Neural cell (in vitro differentiated cells): Measurements from ENCODE around the gene KRT36. TPM values are rescaled to one million over a fixed set of nuclear protein-coding genes. Genes with fewer than 3 reads are reported as not detected.

Source experiments
- H2AFZ ChIP-seq: fragments of 200-600, 300-800 bp; sonication (generic), shearing (Covaris generic); 2 replicates; pipeline ENCODE4 v1.6.0; 2014; ENCODE audit warnings: low read depth, mild to moderate bottlenecking, antibody characterized with exemption, low read length, moderate library complexity
- H3F3A ChIP-seq: fragments of 200-600 bp; shearing (Covaris generic); 2 replicates; pipeline ENCODE4 v1.6.1; 2016; ENCODE audit warnings: mild to moderate bottlenecking, moderate library complexity, mixed read lengths, antibody characterized with exemption, low read length; ENCODE audit not compliant: insufficient read depth, poor library complexity, severe bottlenecking
- H3K27ac ChIP-seq: fragments of 200-600, 300-800 bp; sonication (generic), shearing (Covaris generic); 2 replicates; pipeline ENCODE4 v1.5.1; 2014; ENCODE audit warnings: mild to moderate bottlenecking, low read length, moderate library complexity
- H3K27me3 ChIP-seq: fragments of 300-800, 200-600 bp; sonication (generic), shearing (Covaris generic); 2 replicates; pipeline ENCODE4 v1.6.0; 2014; ENCODE audit warnings: mild to moderate bottlenecking, low read depth, low read length, moderate library complexity; ENCODE audit not compliant: insufficient read depth
- H3K36me3 ChIP-seq: fragments of 300-800, 200-600 bp; sonication (generic), shearing (Covaris generic); 2 replicates; pipeline ENCODE4 v1.5.1; 2014; ENCODE audit warnings: mild to moderate bottlenecking, antibody characterized with exemption, low read length, moderate library complexity; ENCODE audit not compliant: insufficient read depth
- H3K4me2 ChIP-seq: fragments of 300-800, 200-600 bp; sonication (generic), shearing (Covaris generic); 2 replicates; pipeline ENCODE4 v1.6.0; 2014; ENCODE audit warnings: mild to moderate bottlenecking, low read length
- H3K4me3 ChIP-seq: fragments of 300-800, 200-600 bp; sonication (generic), shearing (Covaris generic); 2 replicates; pipeline ENCODE4 v1.5.1; 2014; ENCODE audit warnings: mild to moderate bottlenecking, low read length, moderate library complexity
- H3K79me2 ChIP-seq: fragments of 200-600 bp; shearing (Covaris generic); replicated peaks from 2 replicates; pipeline ENCODE4 v1.6.0; 2014; ENCODE audit warnings: mild to moderate bottlenecking, low read length, moderate library complexity; ENCODE audit not compliant: insufficient read depth
- H3K9ac ChIP-seq: fragments of 300-800, 200-600 bp; sonication (generic), shearing (Covaris generic); 2 replicates; pipeline ENCODE4 v1.6.1; 2016; ENCODE audit warnings: mild to moderate bottlenecking, low read length, mixed read lengths
- H3K9me2 ChIP-seq: fragments of 200-600 bp; shearing (Covaris generic); 2 replicates; pipeline ENCODE4 v1.6.1; 2016; ENCODE audit warnings: mild to moderate bottlenecking, low read length, mixed read lengths; ENCODE audit not compliant: insufficient read depth
- H3K9me3 ChIP-seq: fragments of 200-600, 300-800 bp; sonication (generic), shearing (Covaris generic); 2 replicates; pipeline ENCODE4 v1.6.1; 2016; ENCODE audit warnings: mild to moderate bottlenecking, mixed run types, low read length, moderate library complexity, mixed read lengths
- H4K20me1 ChIP-seq: fragments of 200-600 bp; shearing (Covaris generic); 2 replicates; pipeline ENCODE4 v1.6.1; 2016; ENCODE audit warnings: mild to moderate bottlenecking, mixed run types; ENCODE audit not compliant: insufficient read depth
- EP300 ChIP-seq: fragments of 450-650 bp; conservative IDR thresholded peaks from 2 replicates; pipeline ENCODE4 v1.6.1; 2014; ENCODE audit warnings: antibody characterized with exemption, mild to moderate bottlenecking, moderate library complexity; ENCODE audit not compliant: poor library complexity, severe bottlenecking
- EZH2 ChIP-seq: fragments of 200-600, 300-800 bp; shearing (Covaris generic), sonication (generic); IDR thresholded peaks from 2 replicates; pipeline ENCODE4 v1.6.1; 2014; ENCODE audit warnings: antibody characterized with exemption, low read length, borderline replicate concordance, mild to moderate bottlenecking; ENCODE audit not compliant: insufficient read depth, poor library complexity, severe bottlenecking
- MXI1 ChIP-seq: fragments of 450-650 bp; conservative IDR thresholded peaks from 2 replicates; pipeline ENCODE4 v1.6.1; 2014; ENCODE audit warnings: antibody characterized with exemption, mild to moderate bottlenecking; ENCODE audit not compliant: poor library complexity, severe bottlenecking
- POLR2AphosphoS5 ChIP-seq: IDR thresholded peaks from 2 replicates; pipeline ENCODE4 v1.6.1; 2012
- RAD21 ChIP-seq: fragments of 450-650 bp; conservative IDR thresholded peaks from 2 replicates; pipeline ENCODE4 v1.6.1; 2014; ENCODE audit warnings: antibody characterized with exemption, mild to moderate bottlenecking, moderate library complexity
- SMC3 ChIP-seq: fragments of 450-650 bp; conservative IDR thresholded peaks from 2 replicates; pipeline ENCODE4 v1.6.1; 2014; ENCODE audit warnings: antibody characterized with exemption, mild to moderate bottlenecking, moderate library complexity; ENCODE audit not compliant: poor library complexity
- TAF1 ChIP-seq: IDR thresholded peaks from 2 replicates; pipeline ENCODE4 v1.6.1; 2012; ENCODE audit warnings: low read depth
- polyA plus RNA-seq: library from polyadenylated mRNA; depleted of rRNA; stranded (reverse); fragments of >200 nt; gene quantifications from 2 replicates; pipeline ENCODE4 v1.2.3, GENCODE V29; 2014
- TF ChIP-seq, protein P1 (sequence below): IDR thresholded peaks from 2 replicates; pipeline ENCODE4 v1.6.1; 2012; ENCODE audit warnings: borderline replicate concordance
- TF ChIP-seq, protein P2 (sequence below): fragments of 450-650 bp; IDR thresholded peaks from 2 replicates; pipeline ENCODE4 v1.5.1; 2014; ENCODE audit warnings: antibody characterized with exemption, mild to moderate bottlenecking, moderate library complexity; ENCODE audit not compliant: poor library complexity, severe bottlenecking

KRT36 gene
- polyA plus RNA-seq, 1 donor from 2014 or later = not detected

DNA sequence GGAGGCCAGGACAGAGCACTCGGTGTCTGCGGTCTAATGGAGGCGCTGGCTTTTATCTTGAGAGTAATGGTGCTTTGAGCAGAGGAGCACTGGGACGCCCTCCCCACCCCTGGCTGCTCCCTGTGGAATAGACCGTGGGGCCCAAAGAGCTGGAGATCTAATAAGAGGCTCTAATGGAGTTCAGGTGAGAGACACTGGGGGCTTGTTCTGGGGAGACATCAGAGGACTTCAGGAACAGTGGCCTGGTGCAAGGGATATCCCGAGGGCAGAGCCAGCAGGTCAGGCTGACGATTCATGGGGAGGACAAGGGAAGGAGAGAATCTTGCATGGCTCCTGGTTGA lies 47.9 kb upstream of the KRT36 start:
- Histone ChIP-seq H3K27me3 (no peaks in the 10 kb centered on the region), H3K9ac (no peak overlapping the region), H3K36me3 (no peaks in the 10 kb centered on the region), H3K27ac (no peak overlapping the region), H3K4me3 (no peak overlapping the region), H3K9me3 (no peaks in the 10 kb centered on the region), H3K4me2 (no peak overlapping the region), H3K9me2 (no peaks in the 10 kb centered on the region), H2AFZ (no peak overlapping the region), H3K79me2 (no peaks in the 10 kb centered on the region), H4K20me1 (no peaks in the 10 kb centered on the region), H3F3A (no peaks in the 10 kb centered on the region)
- TF ChIP-seq POLR2AphosphoS5 (no peak), SMC3 (no peak), MXI1 (no peak), EZH2 (no peak), TAF1 (no peak), RAD21 (no peak), EP300 (no peak)
- TF ChIP-seq, protein P1, sequence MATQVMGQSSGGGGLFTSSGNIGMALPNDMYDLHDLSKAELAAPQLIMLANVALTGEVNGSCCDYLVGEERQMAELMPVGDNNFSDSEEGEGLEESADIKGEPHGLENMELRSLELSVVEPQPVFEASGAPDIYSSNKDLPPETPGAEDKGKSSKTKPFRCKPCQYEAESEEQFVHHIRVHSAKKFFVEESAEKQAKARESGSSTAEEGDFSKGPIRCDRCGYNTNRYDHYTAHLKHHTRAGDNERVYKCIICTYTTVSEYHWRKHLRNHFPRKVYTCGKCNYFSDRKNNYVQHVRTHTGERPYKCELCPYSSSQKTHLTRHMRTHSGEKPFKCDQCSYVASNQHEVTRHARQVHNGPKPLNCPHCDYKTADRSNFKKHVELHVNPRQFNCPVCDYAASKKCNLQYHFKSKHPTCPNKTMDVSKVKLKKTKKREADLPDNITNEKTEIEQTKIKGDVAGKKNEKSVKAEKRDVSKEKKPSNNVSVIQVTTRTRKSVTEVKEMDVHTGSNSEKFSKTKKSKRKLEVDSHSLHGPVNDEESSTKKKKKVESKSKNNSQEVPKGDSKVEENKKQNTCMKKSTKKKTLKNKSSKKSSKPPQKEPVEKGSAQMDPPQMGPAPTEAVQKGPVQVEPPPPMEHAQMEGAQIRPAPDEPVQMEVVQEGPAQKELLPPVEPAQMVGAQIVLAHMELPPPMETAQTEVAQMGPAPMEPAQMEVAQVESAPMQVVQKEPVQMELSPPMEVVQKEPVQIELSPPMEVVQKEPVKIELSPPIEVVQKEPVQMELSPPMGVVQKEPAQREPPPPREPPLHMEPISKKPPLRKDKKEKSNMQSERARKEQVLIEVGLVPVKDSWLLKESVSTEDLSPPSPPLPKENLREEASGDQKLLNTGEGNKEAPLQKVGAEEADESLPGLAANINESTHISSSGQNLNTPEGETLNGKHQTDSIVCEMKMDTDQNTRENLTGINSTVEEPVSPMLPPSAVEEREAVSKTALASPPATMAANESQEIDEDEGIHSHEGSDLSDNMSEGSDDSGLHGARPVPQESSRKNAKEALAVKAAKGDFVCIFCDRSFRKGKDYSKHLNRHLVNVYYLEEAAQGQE = no peak
- TF ChIP-seq, protein P2, sequence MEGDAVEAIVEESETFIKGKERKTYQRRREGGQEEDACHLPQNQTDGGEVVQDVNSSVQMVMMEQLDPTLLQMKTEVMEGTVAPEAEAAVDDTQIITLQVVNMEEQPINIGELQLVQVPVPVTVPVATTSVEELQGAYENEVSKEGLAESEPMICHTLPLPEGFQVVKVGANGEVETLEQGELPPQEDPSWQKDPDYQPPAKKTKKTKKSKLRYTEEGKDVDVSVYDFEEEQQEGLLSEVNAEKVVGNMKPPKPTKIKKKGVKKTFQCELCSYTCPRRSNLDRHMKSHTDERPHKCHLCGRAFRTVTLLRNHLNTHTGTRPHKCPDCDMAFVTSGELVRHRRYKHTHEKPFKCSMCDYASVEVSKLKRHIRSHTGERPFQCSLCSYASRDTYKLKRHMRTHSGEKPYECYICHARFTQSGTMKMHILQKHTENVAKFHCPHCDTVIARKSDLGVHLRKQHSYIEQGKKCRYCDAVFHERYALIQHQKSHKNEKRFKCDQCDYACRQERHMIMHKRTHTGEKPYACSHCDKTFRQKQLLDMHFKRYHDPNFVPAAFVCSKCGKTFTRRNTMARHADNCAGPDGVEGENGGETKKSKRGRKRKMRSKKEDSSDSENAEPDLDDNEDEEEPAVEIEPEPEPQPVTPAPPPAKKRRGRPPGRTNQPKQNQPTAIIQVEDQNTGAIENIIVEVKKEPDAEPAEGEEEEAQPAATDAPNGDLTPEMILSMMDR = no peak

DNA sequence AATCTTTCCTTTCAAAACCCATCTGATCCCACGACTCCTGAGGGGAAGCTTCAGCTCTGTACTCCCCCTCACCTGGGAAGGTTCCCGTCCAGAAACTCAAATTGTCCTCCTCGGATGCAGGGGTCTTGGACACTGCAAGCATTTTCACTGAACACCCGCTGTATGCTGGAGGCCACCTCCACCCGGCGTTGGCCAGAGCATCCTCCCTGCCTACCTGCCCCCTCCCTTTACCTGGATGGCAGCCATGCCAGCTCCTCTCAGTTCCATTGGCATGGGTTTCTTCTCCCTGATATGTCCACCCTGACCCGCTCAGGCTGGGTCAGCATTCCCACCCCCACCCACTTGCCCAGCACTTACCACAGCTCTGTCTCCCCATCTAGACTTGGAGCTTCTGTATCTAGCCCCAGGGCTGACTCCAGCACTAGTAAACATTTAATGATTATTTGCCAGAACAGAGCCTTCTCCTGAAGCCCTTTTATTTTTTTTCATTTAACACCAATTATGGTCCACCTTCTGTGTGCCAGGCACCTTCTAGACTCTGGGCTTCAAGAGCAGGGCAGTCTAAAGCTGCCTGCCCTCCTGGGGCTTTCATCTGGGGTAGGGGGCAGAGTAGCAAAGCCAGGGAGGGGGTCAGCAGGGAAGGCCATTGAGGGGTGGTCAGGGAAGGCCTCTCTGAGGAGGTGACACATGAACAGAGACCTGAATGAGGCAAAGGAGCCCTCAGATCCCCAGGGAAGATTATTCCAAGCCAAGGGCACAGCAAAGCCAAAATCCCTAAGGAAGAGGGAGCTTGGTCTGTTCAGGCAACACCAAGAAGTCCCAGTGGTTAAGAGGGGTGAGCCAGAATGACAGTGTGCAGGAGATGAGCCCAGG lies 47.3 kb upstream of the KRT36 start:
- Histone ChIP-seq H3K4me3 (no peak overlapping the region), H3K27ac (no peak overlapping the region), H4K20me1 (no peaks in the 10 kb centered on the region), H3K9ac (no peak overlapping the region), H2AFZ (no peak overlapping the region), H3K27me3 (no peaks in the 10 kb centered on the region), H3K4me2 (no peak overlapping the region), H3K9me3 (no peaks in the 10 kb centered on the region), H3K36me3 (no peaks in the 10 kb centered on the region), H3K79me2 (no peaks in the 10 kb centered on the region), H3K9me2 (no peaks in the 10 kb centered on the region), H3F3A (no peaks in the 10 kb centered on the region)
- TF ChIP-seq TAF1 (no peak), RAD21 (no peak), POLR2AphosphoS5 (no peak), EP300 (no peak), MXI1 (no peak), SMC3 (no peak), EZH2 (no peak)
- TF ChIP-seq, protein P2 = no peak
- TF ChIP-seq, protein P1 = no peak
